Kidney capillary endothelial cell (primary cell): ENCODE data around the gene CCL21.

Experiments used
- DNase-seq: peaks from one replicate; pipeline ENCODE4 v3.0.0-alpha.2; 2018; ENCODE audit warnings: low spot score

CCL21 gene

DNA sequence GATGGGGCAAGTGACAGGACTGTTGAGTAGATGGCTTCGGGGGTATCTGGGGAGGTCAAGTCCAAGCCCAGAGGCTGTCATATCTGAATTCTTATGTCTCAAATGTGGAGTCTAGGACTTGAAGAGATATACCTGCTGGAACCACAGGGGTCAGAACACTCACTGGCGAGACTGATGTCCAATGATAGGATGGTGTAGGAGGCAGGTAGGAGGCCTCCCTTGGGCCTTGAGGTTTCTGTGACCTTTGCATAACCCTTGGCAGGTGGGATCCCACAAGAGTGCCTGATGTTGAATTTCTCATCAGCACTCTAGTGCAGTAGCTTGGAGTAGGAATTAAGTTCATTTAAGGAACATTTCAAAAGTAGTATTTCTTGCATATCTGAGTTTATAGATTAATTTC lies 2.8 kb downstream of the CCL21 start:
- no peak for DNase-seq

GRCh38 chr9:34701769-34702736 lies 7.9 kb downstream of the CCL21 start:
- DNase-seq: peak; percentile 70

DNA sequence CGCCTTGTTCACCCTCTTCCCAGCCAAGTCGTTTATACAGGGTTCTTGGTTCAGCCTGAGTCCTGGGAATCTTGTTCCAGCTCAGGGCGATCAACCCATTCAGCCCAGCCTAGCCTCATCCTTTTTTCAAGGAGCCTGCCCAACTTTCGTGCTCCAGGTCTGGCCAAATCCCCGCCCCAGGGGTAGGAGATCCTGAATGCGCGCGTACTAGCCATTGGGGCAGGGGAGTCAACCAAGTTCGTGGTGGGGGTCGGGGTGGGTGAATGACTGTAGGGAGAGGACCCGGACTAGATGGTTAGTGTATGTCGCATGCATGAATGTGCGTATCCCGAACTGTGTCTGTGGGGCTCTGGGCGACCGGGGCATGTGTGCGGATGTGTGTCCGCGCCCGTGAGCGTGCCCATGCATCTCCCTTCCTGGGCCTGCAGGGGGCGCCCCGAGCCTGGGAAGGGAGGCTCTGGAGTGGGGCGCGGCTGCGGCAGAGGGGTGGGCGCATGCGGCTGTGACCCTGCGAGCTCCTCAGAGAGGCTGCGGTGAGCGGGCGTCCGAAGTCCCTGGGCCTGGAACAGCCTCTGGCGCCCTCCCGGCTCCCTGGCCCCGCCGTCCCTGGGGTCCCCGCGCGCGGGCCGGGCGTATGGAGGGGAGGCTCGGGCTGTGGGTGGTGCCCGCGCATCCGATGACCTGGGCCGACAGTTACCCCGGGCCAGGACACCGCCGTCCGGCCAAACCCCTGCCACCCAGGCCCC lies 8.7 kb downstream of the CCL21 start:
- peak; percentile 61 for DNase-seq

- DNase-seq: no peak
These were observed 15.1 kb downstream of the CCL21 start for GRCh38 chr9:34694811-34695210.

- DNase-seq: no peak
These were observed 16.4 kb downstream of the CCL21 start for GRCh38 chr9:34693560-34693959.

DNA sequence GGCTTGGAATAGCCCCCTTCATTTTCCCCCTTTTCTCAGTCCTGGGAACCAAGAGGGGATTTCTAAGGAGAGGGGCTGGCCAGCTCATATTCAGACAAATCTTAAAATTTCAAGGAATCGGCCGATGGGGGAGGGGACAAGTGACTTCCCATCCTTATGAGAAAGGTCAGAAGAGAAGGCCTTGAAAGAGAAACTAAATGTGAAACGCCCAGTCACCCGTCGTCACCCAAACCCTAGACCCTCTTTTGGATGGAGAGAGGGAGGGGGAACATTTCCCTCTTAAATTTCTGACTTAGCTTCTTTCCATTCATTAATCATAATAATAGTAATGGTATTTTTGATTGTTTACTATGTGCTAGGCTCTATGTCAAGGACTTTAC lies 18.0 kb downstream of the CCL21 start:
- DNase-seq: no peak

DNA sequence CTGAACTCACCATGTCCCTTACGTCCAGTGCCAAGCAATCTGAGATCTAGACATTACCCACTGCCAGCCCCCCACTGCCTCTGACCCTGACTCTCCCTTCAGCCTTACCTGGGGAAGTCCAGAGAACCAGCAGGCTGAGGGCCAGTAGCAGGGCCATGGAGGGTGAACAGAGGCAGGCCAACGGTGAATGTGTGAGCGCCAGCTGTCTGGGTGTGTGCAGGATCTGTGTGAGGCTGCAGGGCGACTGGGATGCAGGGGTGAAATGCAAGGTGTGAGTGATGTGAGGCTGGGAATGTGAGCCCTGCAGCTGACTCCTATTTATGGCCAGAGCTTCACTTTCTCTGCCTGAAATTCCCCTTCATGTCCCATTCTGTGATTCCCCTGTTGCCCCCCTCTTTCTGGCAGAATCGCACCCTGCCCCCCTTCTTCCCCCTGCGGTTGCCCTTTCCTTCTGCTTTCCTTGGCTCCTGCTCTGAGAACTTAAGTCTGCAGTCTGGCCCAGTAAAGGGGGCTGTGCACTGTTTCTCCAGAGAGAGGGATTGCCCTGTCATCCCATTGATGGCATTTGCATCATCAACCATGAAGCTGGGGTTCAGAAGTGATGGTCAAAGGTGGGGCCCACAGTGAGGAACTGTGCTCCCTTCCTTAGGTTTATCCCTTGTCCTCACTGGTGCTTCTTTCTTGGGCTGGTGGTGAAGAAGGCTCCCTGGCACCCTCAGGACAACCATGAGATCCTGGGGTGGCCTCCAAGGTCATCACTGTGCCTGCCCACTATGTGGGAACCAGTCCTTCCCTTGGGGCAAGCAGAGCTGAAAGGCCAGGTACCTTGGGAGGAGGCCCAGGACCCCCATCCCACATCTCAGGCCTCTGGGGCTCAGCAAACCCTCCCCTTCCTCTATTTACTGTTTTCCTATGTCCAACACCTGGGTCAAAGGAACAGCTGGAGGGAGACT lies 18.7 kb downstream of the CCL21 start, which contains the start of gene CCL19:
TSS of gene CCL19 (minus strand) at position 294 of the 953 bp plus-strand sequence. CDS start at position 157, 137 bp downstream.
- DNase-seq: no peak

GRCh38 chr9:34689512-34689911 lies 20.4 kb downstream of the CCL21 start:
- DNase-seq: no peak

GRCh38 chr9:34689116-34689470 lies 20.8 kb downstream of the CCL21 start:
- DNase-seq: no peak

DNA sequence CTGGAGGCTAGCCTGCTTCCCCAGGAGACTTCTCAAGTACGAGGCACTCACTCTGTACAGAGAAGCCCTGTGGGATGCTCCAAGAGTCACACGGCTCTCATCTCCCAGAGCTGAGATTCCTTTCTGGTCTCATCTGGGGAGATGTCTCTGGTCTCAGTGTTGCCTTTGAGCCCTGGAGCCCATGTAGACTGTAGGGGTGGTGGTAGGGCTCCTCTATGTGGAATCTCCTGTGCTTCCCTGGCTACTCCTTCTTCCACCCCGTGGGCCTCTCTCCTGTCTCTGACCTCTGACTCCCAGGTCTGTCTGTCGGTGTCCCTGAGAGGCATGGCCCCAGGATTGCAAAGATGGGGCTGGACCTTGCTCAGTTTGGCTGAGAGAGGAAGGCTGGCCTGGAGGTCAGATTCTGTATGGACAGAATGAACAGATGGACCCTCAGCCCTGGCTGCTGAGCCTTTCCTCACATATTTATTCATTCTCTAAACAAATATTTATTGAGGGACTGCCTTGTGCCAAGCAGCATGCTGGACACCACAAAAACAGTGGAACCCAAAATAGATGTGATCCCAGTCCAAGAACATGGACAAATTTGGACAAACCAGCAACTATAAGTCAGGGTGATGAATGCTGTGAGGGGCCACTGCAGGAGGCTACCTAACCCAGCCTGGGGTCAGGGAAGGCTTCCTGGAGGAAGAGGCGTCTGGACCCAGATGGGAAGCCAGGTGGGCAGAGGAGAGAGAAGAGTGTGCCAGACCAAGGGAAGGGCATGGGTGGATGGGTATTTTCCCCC lies 21.4 kb downstream of the CCL21 start:
- DNase-seq: no peak

DNA sequence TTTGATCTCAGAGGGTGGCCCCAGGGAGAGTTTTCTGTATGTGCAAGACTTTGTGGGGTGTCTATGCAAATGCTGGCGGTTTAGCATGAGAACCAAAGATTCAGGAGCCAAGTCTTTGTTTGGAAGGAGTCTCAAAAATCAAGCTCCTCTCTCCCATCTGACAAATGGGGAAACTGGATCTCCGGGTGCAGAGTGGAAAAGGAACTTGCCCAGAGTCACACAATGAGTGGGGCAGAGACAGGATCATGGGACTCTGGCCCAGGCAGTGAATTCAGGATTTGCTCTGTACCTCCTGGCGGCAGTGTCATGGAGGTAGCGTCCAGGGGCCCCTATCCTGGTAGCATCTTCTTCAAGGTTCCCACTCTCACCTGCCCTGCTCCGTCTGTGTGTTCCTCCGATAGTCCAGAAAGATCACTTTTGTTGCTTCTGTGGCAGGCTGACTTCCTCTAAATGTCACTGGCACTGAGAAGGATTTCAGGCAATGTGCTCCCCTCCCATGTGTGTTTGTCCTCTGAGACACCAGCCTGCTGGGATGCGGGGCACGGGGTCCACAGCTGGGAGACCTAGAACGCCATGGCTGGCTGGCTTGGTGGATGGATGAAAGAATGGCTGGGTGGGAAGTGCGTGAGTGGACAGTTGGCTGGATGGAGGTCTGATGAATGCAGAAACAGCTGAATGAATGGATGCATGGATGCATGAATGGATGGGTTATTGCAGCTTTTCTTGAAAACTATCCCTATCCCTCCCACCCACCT lies 22.5 kb downstream of the CCL21 start:
- no peak for DNase-seq

- DNase-seq: no peak
These were observed 23.2 kb downstream of the CCL21 start for GRCh38 chr9:34686732-34687131.

GRCh38 chr9:34686231-34686630 lies 23.7 kb downstream of the CCL21 start:
- DNase-seq: no peak

DNA sequence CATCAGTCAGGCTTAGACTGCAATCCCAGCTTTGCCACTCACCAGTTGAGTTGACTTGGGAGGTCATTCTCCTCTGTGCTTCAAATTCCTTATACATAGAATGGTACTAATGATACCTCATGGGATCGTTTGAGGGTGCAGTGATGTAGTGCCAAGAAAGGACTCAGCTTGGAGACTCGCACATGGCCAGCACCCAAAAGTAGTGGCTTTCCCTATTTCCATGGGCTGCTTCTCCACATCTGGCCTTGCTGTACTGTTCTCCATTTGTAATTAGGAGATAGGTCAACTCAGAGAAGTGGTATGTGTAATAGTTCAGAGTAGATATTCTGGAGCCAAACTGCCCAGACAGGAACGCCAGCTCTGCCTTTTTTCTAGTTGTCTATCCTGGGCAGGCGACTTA lies 24.3 kb downstream of the CCL21 start:
- no peak for DNase-seq

DNA sequence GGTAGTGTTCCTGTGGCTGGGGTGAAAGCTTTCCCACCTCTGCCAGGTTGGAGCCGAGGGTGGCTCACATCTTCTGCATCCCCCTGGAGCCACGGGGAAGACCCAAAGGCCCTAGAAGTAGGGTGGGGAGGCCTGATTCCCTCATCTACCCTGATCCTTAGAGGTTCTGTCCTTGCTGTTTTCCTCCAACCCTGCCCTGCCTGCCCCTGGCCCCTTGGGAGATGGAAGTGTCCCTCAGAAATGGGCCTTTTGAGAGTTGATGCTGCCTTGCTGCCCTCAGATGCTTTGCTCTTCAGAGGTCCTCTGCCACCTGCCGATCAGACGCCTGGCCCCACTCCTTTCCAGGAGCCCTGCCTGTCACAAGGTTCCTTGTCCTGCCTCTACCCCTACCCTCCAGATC lies 25.1 kb downstream of the CCL21 start:
- DNase-seq: no peak

- DNase-seq: no peak
These were observed 25.8 kb downstream of the CCL21 start for GRCh38 chr9:34684145-34684544.

GRCh38 chr9:34675869-34676268 lies 34.1 kb downstream of the CCL21 start:
- DNase-seq: no peak

- peak; percentile 48 for DNase-seq
These were observed 34.8 kb downstream of the CCL21 start for GRCh38 chr9:34675048-34675714.

- DNase-seq: no peak
These were observed 35.5 kb downstream of the CCL21 start for GRCh38 chr9:34674440-34674839.

GRCh38 chr9:34671307-34671706 lies 38.6 kb downstream of the CCL21 start:
- DNase-seq: no peak
